ENCODE measurements around the gene TMEM163.
"Not testable (repeated sequence)": the region's sequence is repeated elsewhere in the genome, so short reads cannot be mapped to it uniquely, and the experiment has no call there.

Gene TMEM163

GRCh38 chr2:134628453-134628852 is 90.3 kb downstream of the TMEM163 start:
- WGBS: 93% methylated on average over 2 of the region's 3 CpGs
- no peaks in the 10 kb centered on the region for H3K4me1 ChIP-seq (ENCODE audit: insufficient read depth, low read length)
- no peaks in the 10 kb centered on the region for H3K27me3 ChIP-seq (ENCODE audit: insufficient read depth, low read length)
- no peak overlapping the region for H3K9ac ChIP-seq (ENCODE audit: low read depth, low read length)
- H3K36me3 ChIP-seq (ENCODE audit: insufficient read depth, low read length): no peaks in the 10 kb centered on the region
- no peak overlapping the region for H3K4me3 ChIP-seq (ENCODE audit: low read length)
- no peak overlapping the region for H3K27ac ChIP-seq (ENCODE audit: low read depth, low read length)
- no peaks in the 10 kb centered on the region for H3K9me3 ChIP-seq (ENCODE audit: insufficient read depth, low read depth, low read length)

- H3K9me3 ChIP-seq (ENCODE audit: insufficient read depth, low read depth, low read length): no peaks in the 10 kb centered on the region
- H3K27me3 ChIP-seq (ENCODE audit: insufficient read depth, low read length): no peaks in the 10 kb centered on the region
- no peaks in the 10 kb centered on the region for H3K4me1 ChIP-seq (ENCODE audit: insufficient read depth, low read length)
- no peak overlapping the region for H3K9ac ChIP-seq (ENCODE audit: low read depth, low read length)
- WGBS: 97% methylated on average over 4 of the region's 4 CpGs
- H3K27ac ChIP-seq (ENCODE audit: low read depth, low read length): no peak overlapping the region
- H3K4me3 ChIP-seq (ENCODE audit: low read length): no peak overlapping the region
- no peaks in the 10 kb centered on the region for H3K36me3 ChIP-seq (ENCODE audit: insufficient read depth, low read length)
These were observed 92.0 kb downstream of the TMEM163 start for GRCh38 chr2:134626781-134627180.

GRCh38 chr2:134625311-134625710 is 93.5 kb downstream of the TMEM163 start:
- no peaks in the 10 kb centered on the region for H3K9me3 ChIP-seq (ENCODE audit: insufficient read depth, low read depth, low read length)
- H3K27me3 ChIP-seq (ENCODE audit: insufficient read depth, low read length): no peaks in the 10 kb centered on the region
- H3K27ac ChIP-seq (ENCODE audit: low read depth, low read length): no peak overlapping the region
- no peak overlapping the region for H3K4me3 ChIP-seq (ENCODE audit: low read length)
- no peak overlapping the region for H3K9ac ChIP-seq (ENCODE audit: low read depth, low read length)
- WGBS: 94% methylated on average over 4 of the region's 4 CpGs
- H3K4me1 ChIP-seq (ENCODE audit: insufficient read depth, low read length): no peaks in the 10 kb centered on the region
- no peaks in the 10 kb centered on the region for H3K36me3 ChIP-seq (ENCODE audit: insufficient read depth, low read length)

GRCh38 chr2:134623796-134624195 is 95.0 kb downstream of the TMEM163 start:
- 92% methylated on average over 3 of the region's 3 CpGs for whole genome bisulfite sequencing
- Histone ChIP-seq H3K9me3 (ENCODE audit: insufficient read depth, low read depth, low read length) (peaks cover 7% of the 10 kb centered on the region; the same call in 1 of the 2 replicates), H3K9ac (ENCODE audit: low read depth, low read length) (no peak overlapping the region), H3K4me1 (ENCODE audit: insufficient read depth, low read length) (no peaks in the 10 kb centered on the region), H3K4me3 (ENCODE audit: low read length) (no peak overlapping the region), H3K27me3 (ENCODE audit: insufficient read depth, low read length) (no peaks in the 10 kb centered on the region), H3K27ac (ENCODE audit: low read depth, low read length) (no peak overlapping the region), H3K36me3 (ENCODE audit: insufficient read depth, low read length) (no peaks in the 10 kb centered on the region)

GRCh38 chr2:134623046-134623445 is 95.8 kb downstream of the TMEM163 start:
- peaks cover 10% of the 10 kb centered on the region; the same call in 1 of the 2 replicates for H3K9me3 ChIP-seq (ENCODE audit: insufficient read depth, low read depth, low read length)
- no peak overlapping the region for H3K4me3 ChIP-seq (ENCODE audit: low read length)
- H3K27me3 ChIP-seq (ENCODE audit: insufficient read depth, low read length): no peaks in the 10 kb centered on the region
- H3K36me3 ChIP-seq (ENCODE audit: insufficient read depth, low read length): no peaks in the 10 kb centered on the region
- WGBS: 93% methylated on average over 3 of the region's 3 CpGs
- H3K9ac ChIP-seq (ENCODE audit: low read depth, low read length): no peak overlapping the region
- no peaks in the 10 kb centered on the region for H3K4me1 ChIP-seq (ENCODE audit: insufficient read depth, low read length)
- no peak overlapping the region for H3K27ac ChIP-seq (ENCODE audit: low read depth, low read length)

GRCh38 chr2:134621939-134622705 is 96.7 kb downstream of the TMEM163 start:
- no peak overlapping the region for H3K27ac ChIP-seq (ENCODE audit: low read depth, low read length)
- no peaks in the 10 kb centered on the region for H3K27me3 ChIP-seq (ENCODE audit: insufficient read depth, low read length)
- 95% methylated on average over 9 of the region's 10 CpGs for WGBS
- H3K9ac ChIP-seq (ENCODE audit: low read depth, low read length): no peak overlapping the region
- H3K4me1 ChIP-seq (ENCODE audit: insufficient read depth, low read length): no peaks in the 10 kb centered on the region
- H3K4me3 ChIP-seq (ENCODE audit: low read length): no peak overlapping the region
- H3K36me3 ChIP-seq (ENCODE audit: insufficient read depth, low read length): no peaks in the 10 kb centered on the region
- peaks cover 10% of the 10 kb centered on the region; the same call in 1 of the 2 replicates for H3K9me3 ChIP-seq (ENCODE audit: insufficient read depth, low read depth, low read length)

GRCh38 chr2:134619250-134619649 is 99.5 kb downstream of the TMEM163 start:
- no peaks in the 10 kb centered on the region for H3K4me1 ChIP-seq (ENCODE audit: insufficient read depth, low read length)
- 99% methylated on average over 4 of the region's 4 CpGs for WGBS
- no peak overlapping the region for H3K27ac ChIP-seq (ENCODE audit: low read depth, low read length)
- H3K9ac ChIP-seq (ENCODE audit: low read depth, low read length): no peak overlapping the region
- H3K9me3 ChIP-seq (ENCODE audit: insufficient read depth, low read depth, low read length): peaks cover 10% of the 10 kb centered on the region; the same call in 1 of the 2 replicates
- no peaks in the 10 kb centered on the region for H3K27me3 ChIP-seq (ENCODE audit: insufficient read depth, low read length)
- no peaks in the 10 kb centered on the region for H3K36me3 ChIP-seq (ENCODE audit: insufficient read depth, low read length)
- no peak overlapping the region for H3K4me3 ChIP-seq (ENCODE audit: low read length)

- not testable (repeated sequence) for H3K27me3 ChIP-seq (ENCODE audit: insufficient read depth, low read length); H3K36me3 ChIP-seq (ENCODE audit: insufficient read depth, low read length); H3K4me1 ChIP-seq (ENCODE audit: insufficient read depth, low read length); H3K27ac ChIP-seq (ENCODE audit: low read depth, low read length); H3K9ac ChIP-seq (ENCODE audit: low read depth, low read length); H3K4me3 ChIP-seq (ENCODE audit: low read length)
- peaks cover 20% of the 10 kb centered on the region for H3K9me3 ChIP-seq (ENCODE audit: insufficient read depth, low read depth, low read length)
- 90% methylated on average over 3 of the region's 3 CpGs for WGBS
These were observed 103.3 kb downstream of the TMEM163 start for GRCh38 chr2:134615480-134615879.

GRCh38 chr2:134611316-134611715 is 107.5 kb downstream of the TMEM163 start:
- Histone ChIP-seq H3K4me3 (ENCODE audit: low read length) (no peak overlapping the region), H3K9ac (ENCODE audit: low read depth, low read length) (no peak overlapping the region), H3K36me3 (ENCODE audit: insufficient read depth, low read length) (no peaks in the 10 kb centered on the region), H3K27ac (ENCODE audit: low read depth, low read length) (no peak overlapping the region), H3K9me3 (ENCODE audit: insufficient read depth, low read depth, low read length) (peaks cover 9% of the 10 kb centered on the region; the same call in 1 of the 2 replicates), H3K4me1 (ENCODE audit: insufficient read depth, low read length) (no peaks in the 10 kb centered on the region), H3K27me3 (ENCODE audit: insufficient read depth, low read length) (no peaks in the 10 kb centered on the region)
- WGBS: 92% methylated on average over 1 of the region's 1 CpG

- no peak overlapping the region for H3K4me3 ChIP-seq (ENCODE audit: low read length)
- no peak overlapping the region for H3K27ac ChIP-seq (ENCODE audit: low read depth, low read length)
- no peaks in the 10 kb centered on the region for H3K27me3 ChIP-seq (ENCODE audit: insufficient read depth, low read length)
- H3K36me3 ChIP-seq (ENCODE audit: insufficient read depth, low read length): no peaks in the 10 kb centered on the region
- 89% methylated on average over 2 of the region's 2 CpGs for WGBS
- H3K9me3 ChIP-seq (ENCODE audit: insufficient read depth, low read depth, low read length): peaks cover 9% of the 10 kb centered on the region; the same call in 1 of the 2 replicates
- H3K9ac ChIP-seq (ENCODE audit: low read depth, low read length): no peak overlapping the region
- H3K4me1 ChIP-seq (ENCODE audit: insufficient read depth, low read length): no peaks in the 10 kb centered on the region
These were observed 107.9 kb downstream of the TMEM163 start for GRCh38 chr2:134610871-134611270.

GRCh38 chr2:134609924-134610513 is 108.8 kb downstream of the TMEM163 start:
- Histone ChIP-seq H3K9me3 (ENCODE audit: insufficient read depth, low read depth, low read length) (peaks cover 9% of the 10 kb centered on the region; the same call in 1 of the 2 replicates), H3K4me3 (ENCODE audit: low read length) (no peak overlapping the region), H3K27me3 (ENCODE audit: insufficient read depth, low read length) (no peaks in the 10 kb centered on the region), H3K4me1 (ENCODE audit: insufficient read depth, low read length) (no peaks in the 10 kb centered on the region), H3K27ac (ENCODE audit: low read depth, low read length) (no peak overlapping the region), H3K36me3 (ENCODE audit: insufficient read depth, low read length) (no peaks in the 10 kb centered on the region), H3K9ac (ENCODE audit: low read depth, low read length) (no peak overlapping the region)
- WGBS: 90% methylated on average over 8 of the region's 8 CpGs

All from HUES64 (cell line).